Amygdala (tissue), 56 donors: ENCODE measurements around the gene TIMM10B.

ENCODE experiments used
- DNase-seq, 56 donors: peaks; one replicate each; lab custom pipeline; 2025; lab: John Stamatoyannopoulos, UW

Gene TIMM10B

DNA sequence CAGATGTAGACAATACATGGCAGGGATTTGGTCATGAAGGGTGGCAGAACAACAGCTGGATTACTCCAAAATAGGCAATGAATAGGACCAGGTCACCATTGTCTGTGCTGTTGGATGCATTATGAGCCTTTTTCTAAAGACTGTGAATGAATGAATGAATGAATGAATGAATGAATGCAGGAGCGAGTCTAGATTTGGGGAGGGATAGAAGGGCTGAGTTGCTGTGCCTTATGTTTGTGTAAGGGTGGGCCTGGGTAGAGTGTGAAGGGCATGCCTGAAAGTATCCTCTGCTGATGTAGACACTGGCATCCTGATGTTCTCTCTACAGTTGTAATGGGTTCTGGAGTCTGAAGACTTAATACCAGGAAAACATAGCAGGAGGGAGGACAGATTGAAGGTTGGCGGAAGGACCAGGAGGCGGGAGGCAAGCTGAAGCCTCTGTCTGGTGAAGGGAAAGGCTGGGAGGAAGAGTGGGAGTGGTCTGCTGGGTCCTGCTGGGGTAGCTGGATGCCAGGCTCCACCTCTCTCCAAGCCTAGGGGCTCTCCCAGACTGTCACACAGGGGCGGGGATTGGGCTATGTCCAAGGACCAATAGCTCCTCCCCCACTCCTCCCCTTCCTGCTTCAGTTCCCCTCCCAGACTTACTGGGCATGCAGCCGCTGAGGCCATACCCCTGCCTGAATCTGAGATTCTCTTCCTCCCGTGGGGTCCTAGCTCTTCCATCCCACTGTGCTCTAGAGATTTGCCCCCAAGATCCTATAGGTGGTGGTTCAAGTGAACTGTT, 12.4 kb upstream of the TIMM10B start:
- DNase-seq, result peak in 55 of 56 donors; percentile 14 to 91 (median 74)

DNA sequence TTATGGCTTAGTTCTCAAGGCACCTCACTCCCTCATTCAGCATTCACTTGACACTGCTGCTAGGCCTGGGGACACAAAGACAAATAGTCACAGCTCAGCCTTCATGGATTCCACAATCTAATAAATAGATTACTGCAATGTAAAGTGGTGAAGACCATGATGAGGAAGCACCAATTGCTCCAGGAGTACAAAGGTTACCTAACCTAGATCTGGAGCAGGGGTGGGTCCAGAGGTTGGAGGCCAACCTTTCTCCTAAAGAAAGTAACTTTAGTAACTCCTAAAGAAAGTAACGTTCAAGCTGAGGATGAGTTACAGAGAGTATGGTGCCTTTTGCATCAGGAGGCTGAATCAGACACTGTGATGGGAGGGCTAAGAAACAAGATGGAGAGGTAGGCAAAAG, 11.7 kb upstream of the TIMM10B start:
- no peak for DNase-seq

DNA sequence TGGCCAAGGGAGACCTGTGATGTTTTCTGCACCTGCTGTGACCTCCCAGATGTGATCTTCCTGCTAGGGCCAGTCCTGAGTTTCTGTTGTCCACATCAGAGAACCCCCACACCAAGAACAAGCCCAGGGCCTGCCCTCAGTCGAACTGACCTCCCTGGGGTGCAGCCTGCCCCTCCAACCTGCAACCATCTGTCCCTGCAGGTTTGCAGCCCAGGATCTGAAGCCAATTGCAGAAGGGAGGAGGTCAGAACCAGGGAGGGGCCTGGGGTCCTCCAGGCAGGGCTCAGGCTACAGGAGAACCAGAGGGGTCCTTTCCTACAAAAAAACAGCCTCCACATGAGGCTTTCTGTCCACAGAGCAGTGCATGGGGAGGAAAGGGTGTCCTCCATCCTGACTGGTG, 8.4 kb upstream of the TIMM10B start:
- DNase-seq, result peak in 1 of 56 donors; percentile 3

DNA sequence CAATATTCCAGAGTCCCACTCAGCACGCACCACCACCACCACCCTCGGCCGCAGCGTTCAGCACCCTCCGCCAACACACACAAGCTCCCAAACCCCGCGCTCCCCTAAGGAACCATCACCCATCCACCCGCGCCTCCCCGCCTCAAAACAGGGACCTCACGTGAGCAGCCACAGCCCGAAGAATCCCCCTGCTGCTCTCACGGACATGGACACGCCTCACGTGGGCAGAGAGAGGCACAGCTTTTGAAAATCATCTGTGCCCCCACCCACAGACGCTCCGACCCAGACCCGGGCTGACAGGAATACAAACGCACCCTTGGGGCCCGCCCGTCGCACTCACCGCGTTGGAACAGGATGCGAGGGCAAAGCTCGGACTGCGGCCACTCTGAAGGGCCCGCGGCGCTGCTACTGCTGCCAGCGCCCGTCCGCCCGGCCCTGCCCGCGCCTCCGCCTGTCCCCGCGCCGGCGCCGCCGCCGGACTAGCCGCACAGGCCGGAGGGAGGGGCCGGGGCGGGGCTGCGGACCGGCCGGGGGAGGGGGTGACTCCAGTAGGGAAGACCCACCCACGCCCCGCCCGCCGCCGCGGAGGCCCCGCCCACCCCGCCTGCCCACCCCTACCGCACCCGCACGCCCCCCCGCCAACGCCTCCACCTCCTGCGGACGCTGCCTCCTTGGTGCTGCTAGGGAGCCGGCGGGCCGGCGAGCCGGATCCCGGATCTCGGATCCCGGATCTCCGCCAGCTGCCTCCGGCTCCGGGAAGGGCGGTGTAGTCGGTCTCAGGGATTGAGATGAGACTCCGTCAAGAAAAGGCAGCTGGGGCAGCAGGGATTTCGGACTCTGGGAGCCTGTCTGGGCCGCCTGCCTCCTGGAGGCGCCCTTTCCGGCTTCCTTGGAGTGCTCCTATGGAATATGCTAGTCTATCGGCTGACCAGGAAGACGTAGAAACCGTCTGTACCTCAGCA, 7.6 kb upstream of the TIMM10B start, which contains the start of gene TRIM3:
Gene TRIM3 (minus strand): TSS at position 491 of the 962 bp plus-strand sequence. CDS start 8,246 bp downstream, outside the sequence.
- peak in 55 of 56 donors; percentile 55 to 96 (median 88) for DNase-seq

DNA sequence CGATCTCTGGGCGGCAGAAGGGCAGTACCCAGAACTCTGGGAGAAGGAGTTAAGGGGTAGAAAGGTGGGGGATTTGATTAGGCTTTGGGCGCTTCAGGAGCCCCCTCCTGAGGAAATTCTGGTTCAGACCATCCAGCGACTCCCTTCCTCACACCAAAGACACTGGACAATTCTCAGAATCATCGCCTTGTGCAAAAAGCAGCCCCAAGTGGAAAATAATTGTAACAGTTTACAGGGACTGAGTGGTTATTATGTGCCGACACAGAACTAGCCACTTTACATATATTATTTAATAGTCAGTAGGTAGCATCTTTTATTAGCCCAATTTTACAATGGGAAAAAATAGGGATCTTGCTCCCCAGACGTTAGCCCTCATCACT, 6.9 kb upstream of the TIMM10B start:
- no peak for DNase-seq

DNA sequence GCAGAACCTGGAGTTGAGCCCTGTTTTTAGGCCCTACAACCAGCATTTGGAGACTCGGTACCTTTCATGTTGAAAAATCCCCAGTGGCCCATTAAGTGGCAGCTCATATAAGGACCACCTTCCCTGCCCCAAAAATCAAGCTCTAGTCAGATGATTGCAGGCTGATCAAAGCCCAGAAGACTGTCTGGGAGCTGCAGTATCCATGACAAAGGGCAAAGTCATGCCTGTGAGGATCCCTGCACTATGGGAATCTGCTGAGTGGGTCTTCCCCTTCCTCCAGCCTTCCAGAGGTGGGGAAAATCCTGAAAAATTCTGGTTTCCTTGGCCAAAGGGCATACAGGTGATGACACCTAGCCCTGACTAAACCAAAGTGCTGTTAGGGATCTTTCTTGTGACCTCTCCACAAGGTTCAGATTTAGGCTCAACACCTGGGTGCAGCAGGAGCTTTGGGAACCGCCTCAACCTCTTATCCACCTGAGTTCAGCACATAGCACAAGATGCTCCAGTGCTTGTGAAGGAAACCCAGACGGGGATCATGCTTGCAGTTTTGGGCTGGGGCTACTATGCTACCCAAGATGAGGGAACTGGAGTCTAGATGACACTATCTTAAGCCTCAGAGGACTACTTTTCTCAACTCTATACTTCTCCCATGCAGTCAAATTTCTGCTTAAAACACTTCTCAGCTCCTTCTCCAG, 6.3 kb upstream of the TIMM10B start:
- no peak for DNase-seq

DNA sequence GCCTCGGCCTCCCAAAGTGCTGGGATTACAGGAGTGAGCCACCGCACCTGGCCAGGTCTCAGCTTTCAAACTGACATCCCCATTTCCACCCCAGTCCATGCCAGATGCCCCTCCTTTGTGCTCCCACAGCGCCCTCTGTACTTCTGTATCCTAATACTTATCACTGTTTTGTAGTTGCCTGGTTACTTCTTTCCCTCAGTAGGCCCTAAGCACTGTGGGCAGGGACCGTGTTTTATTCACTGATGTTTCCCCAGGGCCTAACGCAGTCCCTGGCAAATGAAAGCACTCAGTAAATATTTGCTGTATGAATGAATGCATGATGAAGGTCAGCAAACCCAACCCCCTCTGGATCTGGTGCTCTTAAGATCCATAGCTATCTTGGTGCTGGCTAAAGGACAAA, 5.4 kb upstream of the TIMM10B start:
- DNase-seq, result no peak

DNA sequence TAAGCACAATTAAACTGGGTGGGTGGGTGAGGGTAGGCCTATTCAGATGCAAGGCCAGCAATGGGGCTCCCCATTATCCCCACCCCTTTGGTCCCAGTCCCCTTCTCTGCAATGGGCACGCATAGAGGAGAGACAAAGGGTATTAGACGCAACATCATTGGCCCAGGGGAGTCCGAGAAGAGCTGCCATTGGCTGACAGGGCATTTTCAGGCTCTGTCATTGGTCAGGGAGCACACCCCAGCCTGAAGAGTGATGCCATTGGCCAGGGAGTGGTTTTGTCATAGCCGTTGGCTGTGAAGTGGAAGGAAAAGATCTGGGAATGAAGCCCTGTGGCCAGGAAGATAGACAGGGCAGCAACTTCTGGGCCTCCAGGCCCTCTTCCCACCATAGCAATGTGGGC, 4.7 kb upstream of the TIMM10B start:
- DNase-seq, result no peak

DNA sequence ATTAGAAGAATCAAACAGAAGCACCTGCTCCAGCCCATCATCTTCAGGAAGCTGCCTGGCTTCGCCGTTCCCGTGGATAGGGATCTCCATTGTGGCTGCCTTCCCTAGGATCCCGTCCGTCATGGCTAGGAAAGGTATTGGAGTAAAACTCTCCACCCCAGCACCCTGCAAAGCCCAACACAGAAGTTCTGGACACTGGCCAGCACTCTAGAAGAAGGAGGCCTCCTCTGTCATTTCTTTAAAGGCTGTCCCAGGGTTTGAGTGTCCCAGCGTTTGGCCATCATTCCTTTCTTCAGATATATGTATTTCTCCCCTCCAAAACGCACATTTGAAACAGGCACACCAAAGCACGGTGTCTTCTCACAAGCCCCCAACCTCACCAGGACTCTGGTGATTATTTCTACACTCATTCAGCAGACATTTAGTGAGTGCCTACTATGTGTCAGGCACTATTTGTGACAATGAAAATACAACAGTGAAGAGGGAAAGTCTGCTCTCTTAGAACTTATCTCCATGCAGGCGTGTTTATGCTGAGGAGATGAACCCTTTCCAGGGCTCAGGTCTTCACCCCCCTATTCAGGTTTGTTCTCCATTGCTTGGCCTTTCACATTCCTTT, 894 bp upstream of the TIMM10B start:
- DNase-seq, result no peak

DNA sequence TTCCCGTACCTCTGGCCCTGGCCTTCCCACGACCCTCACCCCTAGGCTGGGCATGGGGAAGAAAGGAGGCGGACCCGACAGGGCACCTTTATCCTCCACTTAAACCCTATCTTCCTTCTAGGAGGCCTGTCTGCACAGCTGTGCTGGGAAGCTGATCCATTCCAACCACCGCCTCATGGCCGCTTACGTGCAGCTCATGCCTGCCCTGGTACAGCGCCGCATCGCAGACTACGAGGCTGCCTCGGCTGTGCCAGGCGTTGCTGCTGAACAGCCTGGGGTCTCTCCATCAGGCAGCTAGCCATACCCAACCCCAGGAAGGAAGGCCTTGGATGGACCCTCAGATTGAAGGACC, 599 bp downstream of the TIMM10B start:
- DNase-seq, result no peak

DNA sequence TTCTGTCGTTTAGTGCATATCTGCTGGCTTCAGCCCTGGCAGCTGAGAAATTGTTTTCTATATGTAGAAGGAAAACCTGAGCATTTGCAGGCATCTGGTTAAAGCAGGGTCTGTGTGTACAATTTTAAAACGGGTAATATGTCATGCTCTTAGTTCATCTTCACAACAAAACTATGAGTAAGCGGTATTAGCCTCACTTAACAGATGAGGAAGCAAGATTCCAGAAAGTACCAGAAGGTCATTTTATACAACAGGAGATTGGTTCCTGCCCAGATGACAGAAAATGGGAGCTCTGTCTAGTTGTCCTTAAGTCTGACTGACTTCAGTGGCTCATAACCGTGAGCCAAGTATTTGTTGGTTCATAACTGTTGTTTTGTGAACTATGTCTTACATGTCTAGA, 1.1 kb downstream of the TIMM10B start:
- DNase-seq, result no peak

DNA sequence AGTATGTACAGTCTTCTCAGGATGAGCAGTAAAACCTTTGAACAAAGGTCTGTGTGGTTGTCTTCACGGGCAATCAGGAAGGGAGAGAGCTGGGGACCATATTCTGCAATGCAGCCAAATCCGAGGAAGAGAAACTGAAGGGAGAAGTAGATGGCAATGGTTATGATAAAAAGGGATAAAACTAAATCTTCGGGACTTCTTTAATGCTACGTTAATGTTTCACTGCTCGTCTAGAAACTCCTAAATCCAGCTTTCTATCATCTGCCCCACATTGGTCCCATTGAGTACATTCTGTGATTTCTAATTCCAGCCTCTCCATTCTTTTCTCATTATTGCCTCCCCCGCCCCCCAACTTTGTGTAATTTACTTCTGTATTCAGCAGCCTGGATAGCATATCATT, 1.7 kb downstream of the TIMM10B start:
- no peak for DNase-seq

DNA sequence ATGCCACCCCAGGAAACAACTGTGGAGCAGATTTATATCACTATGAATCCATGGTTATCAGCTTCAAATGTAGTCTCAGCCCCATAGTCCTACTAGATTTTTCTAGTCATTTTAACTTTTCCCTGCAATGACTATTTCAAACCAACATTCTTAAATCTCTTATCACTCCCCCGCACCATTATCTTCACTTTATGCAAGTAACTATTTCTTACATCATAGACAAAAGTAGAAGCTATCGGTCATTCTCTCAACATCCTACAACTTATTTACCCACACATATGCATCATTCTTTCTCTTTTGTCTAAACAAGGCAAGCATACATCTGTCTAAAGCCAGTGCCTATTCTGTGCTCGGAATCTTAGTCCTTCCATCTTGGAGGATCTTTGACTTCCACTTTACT, 4.4 kb downstream of the TIMM10B start:
- DNase-seq, result no peak

DNA sequence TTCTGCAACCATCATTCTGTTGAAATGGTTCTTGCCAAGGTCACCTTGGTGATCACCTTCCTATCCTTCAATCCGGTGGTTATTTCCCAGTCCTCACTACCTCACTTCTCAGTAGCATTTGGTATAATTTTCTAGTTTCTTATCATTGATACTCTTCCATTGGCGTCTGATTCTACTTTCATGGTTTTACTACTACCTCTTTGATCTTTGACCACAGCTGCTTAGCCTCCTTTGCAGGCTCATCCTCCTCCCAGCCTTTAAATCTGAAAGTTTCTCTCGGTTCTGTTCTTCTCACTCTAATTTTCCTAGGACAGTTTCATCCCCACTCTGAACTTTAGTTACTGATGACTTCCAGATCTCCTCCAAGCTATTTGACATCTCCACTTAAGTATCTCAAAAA, 5.0 kb downstream of the TIMM10B start:
- DNase-seq, result no peak

DNA sequence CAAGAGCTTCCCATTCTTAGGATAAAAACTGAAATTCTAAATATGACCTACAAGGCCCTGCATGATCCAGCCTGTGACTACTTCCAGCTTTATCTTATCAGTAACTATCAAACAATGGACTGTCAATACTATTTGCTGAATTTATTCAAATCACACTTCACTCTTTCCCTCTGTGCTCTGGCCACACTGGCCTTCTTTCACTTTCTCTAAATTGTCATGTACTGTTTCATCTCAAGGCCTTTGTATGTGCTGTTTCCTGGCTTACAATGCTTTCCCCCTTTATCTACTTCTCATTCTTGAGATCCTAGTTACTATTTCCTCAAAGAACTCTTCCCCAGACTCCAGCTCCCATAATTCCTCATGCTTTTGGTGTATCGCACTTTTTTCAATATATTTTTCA, 5.6 kb downstream of the TIMM10B start:
- no peak for DNase-seq

DNA sequence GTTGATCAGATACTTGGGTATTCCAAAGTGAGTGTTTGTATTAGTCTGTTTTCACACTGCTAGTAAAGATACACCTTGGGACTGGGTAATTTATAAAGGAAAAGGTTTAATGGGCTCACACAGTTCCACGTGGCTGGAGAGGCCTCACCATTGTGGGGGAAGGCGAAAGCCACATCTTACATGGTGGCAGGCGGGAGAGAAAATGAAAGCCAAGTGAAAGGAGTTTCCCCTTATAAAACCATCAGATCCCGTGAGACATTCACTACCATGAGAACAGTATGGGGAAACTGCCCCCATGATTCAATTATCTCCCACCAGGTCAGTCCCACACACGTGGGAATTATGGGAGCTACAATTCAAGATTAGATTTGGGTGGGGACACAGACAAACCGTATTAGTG, 7.0 kb downstream of the TIMM10B start:
- no peak for DNase-seq

DNA sequence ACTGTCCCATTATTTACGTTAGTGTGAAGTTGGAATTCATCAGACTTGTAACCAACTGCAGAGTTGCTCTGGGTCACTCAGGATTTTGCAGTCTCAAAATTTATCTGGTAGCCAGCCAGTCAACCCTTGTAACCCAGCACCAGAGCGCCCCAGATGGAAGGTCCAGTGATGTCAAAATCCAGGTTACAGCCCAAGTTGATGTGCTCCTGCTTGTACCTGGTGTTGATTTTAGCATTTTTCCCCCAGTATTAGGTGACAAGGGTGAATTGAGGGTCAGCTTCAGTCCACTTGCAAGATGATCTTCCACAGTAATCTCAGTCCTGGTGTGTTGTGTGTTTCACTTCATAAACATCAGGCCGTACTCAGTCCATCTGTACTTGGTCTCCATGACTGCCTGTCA, 7.5 kb downstream of the TIMM10B start:
- DNase-seq, result no peak

DNA sequence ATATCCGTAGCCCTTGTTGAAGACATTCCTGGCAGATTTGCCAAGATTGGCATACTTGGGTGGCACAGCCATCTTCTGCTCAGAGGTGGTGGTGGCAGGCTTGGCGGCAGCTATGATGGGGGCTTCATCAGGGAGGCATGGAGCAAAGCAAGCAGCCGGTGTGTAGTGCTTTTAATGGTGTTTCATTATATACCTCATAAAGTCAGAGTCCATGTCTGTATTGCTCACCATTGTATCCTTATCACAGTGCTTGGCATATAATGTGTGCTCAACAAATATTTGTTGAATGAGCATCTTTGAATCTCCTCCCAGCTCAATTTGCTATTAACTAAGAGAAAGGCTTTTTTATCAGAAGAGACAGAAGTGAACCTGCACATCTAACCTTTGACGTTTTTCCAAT, 8.0 kb downstream of the TIMM10B start:
- no peak for DNase-seq

DNA sequence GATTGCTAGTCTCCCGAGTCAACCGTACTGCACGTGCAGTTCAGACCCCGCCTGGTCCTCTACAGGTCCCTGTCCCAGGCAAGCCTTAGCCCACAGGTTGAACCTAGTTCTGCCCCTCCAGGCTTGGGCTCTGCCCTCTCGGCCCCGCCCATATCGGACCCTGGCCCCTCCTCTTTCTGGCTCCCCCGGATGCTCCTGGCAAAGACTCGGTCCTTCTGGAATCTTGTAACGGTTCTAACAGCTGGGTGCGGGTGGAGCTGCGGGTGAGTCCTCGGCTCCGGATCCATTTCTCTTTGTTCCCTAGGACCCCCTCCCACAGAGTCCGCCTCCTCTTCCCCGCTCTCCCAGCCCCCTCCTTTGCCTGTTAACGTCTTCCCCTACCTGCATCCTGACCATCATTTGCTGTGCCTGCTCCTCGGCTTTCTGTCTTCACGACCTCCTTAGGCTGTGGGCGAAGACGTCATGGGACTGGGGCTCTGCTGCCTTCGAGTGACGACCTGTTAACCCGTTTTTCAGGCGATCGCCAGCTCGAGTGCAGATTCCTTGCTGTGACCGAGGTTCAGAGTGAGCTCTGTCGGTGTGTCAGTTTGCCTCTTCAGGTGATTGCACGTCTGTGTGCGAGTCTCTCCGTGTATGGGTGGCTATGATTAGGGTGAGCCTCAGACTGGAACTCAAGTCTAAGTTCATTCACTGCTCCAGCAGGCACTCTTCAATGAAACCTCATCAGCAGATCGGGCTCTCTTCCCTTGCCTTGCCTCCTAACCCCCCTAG, 16.0 kb downstream of the TIMM10B start, which contains the start of gene DNHD1:
Gene DNHD1 (plus strand): TSS at position 212 of the 771 bp plus-strand sequence. CDS start 936 bp downstream, outside the sequence.
- peak in 1 of 56 donors; percentile 10 for DNase-seq

DNA sequence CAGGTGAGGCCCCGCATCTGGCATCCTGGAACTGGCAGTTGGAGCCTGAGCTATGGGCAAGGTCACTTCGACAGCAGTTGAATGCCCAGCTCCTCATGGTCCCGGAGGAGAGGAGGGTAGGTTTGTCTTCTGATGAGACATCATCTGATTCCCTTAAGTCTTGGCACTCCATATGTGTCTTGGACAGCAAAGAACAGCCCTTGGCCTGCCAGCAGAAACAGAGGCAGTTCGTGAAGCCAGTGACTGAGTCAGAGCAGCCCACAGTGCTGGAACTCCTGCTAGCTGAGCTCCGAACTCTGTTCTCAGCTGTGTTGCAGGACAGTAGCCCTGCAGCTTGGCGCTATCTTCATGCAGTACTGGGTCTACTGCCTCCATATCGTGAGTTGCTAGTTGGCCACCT, 16.8 kb downstream of the TIMM10B start:
- DNase-seq, result no peak
